ENCODE results near the gene PDP2. TPM values are rescaled to one million over a fixed set of nuclear protein-coding genes. Genes with fewer than 3 reads are reported as not detected.

Gene PDP2
- total and polyA plus RNA-seq, 9 of the 15 experiments (the other 6 are each of a cell fraction or from before 2014, with no cell fraction given), result 2.5 to 24.3 (median 7.2) TPM

- TF ChIP-seq ARID3A (IDR thresholded peaks at IDR 0.05; ENCODE audit: borderline replicate concordance, low read depth, low read length) (no peak), ZNF12 (CRISPR knock-in tag; IDR thresholded peaks at IDR 0.05) (no peak), BCL6 (CRISPR knock-in tag; IDR thresholded peaks at IDR 0.05) (no peak), SRSF3 (IDR thresholded peaks at IDR 0.05; ENCODE audit: insufficient read depth, low read length) (no peak), FOXP1 (CRISPR knock-in tag; IDR thresholded peaks at IDR 0.05) (peak; percentile 45; the same call in 1 of the 2 replicates), SP1 (CRISPR knock-in tag; IDR thresholded peaks at IDR 0.05) (no peak), PHF8 (IDR thresholded peaks at IDR 0.05; ENCODE audit: borderline replicate concordance, low read length) (no peak), ZNF431 (CRISPR knock-in tag; IDR thresholded peaks at IDR 0.05) (no peak), IRF2 (CRISPR knock-in tag; IDR thresholded peaks at IDR 0.05) (no peak), RBM14 (IDR thresholded peaks at IDR 0.05; ENCODE audit: borderline replicate concordance, insufficient read depth, low read depth, low read length) (no peak), RBM25 (IDR thresholded peaks at IDR 0.05; ENCODE audit: low read depth, low read length, severe bottlenecking) (no peak), L3MBTL2 (IDR thresholded peaks at IDR 0.05) (no peak), ETS1 (conservative IDR thresholded peaks at IDR 0.05; ENCODE audit: control insufficient read depth, low read depth, low read length) (no peak)
- TF ChIP-seq, protein P1, sequence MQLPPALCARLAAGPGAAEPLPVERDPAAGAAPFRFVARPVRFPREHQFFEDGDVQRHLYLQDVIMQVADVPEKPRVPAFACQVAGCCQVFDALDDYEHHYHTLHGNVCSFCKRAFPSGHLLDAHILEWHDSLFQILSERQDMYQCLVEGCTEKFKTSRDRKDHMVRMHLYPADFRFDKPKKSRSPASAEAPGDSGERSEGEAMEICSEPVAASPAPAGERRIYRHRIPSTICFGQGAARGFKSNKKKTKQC (CRISPR knock-in tag; IDR thresholded peaks at IDR 0.05), result no peak
- TF ChIP-seq, protein P2, sequence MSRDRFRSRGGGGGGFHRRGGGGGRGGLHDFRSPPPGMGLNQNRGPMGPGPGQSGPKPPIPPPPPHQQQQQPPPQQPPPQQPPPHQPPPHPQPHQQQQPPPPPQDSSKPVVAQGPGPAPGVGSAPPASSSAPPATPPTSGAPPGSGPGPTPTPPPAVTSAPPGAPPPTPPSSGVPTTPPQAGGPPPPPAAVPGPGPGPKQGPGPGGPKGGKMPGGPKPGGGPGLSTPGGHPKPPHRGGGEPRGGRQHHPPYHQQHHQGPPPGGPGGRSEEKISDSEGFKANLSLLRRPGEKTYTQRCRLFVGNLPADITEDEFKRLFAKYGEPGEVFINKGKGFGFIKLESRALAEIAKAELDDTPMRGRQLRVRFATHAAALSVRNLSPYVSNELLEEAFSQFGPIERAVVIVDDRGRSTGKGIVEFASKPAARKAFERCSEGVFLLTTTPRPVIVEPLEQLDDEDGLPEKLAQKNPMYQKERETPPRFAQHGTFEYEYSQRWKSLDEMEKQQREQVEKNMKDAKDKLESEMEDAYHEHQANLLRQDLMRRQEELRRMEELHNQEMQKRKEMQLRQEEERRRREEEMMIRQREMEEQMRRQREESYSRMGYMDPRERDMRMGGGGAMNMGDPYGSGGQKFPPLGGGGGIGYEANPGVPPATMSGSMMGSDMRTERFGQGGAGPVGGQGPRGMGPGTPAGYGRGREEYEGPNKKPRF (IDR thresholded peaks at IDR 0.05; ENCODE audit: low read depth, low read length), result no peak
- TF ChIP-seq, protein P3, sequence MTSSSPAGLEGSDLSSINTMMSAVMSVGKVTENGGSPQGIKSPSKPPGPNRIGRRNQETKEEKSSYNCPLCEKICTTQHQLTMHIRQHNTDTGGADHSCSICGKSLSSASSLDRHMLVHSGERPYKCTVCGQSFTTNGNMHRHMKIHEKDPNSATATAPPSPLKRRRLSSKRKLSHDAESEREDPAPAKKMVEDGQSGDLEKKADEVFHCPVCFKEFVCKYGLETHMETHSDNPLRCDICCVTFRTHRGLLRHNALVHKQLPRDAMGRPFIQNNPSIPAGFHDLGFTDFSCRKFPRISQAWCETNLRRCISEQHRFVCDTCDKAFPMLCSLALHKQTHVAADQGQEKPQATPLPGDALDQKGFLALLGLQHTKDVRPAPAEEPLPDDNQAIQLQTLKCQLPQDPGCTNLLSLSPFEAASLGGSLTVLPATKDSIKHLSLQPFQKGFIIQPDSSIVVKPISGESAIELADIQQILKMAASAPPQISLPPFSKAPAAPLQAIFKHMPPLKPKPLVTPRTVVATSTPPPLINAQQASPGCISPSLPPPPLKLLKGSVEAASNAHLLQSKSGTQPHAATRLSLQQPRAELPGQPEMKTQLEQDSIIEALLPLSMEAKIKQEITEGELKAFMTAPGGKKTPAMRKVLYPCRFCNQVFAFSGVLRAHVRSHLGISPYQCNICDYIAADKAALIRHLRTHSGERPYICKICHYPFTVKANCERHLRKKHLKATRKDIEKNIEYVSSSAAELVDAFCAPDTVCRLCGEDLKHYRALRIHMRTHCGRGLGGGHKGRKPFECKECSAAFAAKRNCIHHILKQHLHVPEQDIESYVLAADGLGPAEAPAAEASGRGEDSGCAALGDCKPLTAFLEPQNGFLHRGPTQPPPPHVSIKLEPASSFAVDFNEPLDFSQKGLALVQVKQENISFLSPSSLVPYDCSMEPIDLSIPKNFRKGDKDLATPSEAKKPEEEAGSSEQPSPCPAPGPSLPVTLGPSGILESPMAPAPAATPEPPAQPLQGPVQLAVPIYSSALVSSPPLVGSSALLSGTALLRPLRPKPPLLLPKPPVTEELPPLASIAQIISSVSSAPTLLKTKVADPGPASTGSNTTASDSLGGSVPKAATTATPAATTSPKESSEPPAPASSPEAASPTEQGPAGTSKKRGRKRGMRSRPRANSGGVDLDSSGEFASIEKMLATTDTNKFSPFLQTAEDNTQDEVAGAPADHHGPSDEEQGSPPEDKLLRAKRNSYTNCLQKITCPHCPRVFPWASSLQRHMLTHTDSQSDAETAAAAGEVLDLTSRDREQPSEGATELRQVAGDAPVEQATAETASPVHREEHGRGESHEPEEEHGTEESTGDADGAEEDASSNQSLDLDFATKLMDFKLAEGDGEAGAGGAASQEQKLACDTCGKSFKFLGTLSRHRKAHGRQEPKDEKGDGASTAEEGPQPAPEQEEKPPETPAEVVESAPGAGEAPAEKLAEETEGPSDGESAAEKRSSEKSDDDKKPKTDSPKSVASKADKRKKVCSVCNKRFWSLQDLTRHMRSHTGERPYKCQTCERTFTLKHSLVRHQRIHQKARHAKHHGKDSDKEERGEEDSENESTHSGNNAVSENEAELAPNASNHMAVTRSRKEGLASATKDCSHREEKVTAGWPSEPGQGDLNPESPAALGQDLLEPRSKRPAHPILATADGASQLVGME (CRISPR knock-in tag; IDR thresholded peaks at IDR 0.05), result no peak
These were observed 19.1 kb downstream of the PDP2 start (continued) for GRCh38 chr16:66899310-66899944.

Data from K562 (cell line).